AG04449 (cell line): ENCODE data around the gene PPM1M.

ENCODE experiments used
- CTCF ChIA-PET: fragments of 350-600 bp; formaldehyde crosslinking; extraction: SDS; loops from one replicate; lab custom pipeline; 2021; ENCODE audit warnings: antibody characterized with exemption; lab: Yijun Ruan, JAX
- POLR2A ChIA-PET: fragments of 400-600, 350-600 bp; formaldehyde crosslinking; extraction: SDS; loops from one replicate; lab custom pipeline; 2020; ENCODE audit warnings: antibody characterized with exemption, inconsistent platforms; lab: Yijun Ruan, JAX
- DNase-seq: peaks from one replicate; pipeline ENCODE4 v3.0.0-alpha.2; 2010; ENCODE audit warnings: low read depth, low spot score
- H3K4me3 ChIP-seq: 2 replicates; pipeline ENCODE4 v1.5.1; 2011; ENCODE audit warnings: low read depth, mild to moderate bottlenecking, control low read depth, low read length
- TF ChIP-seq, protein P1 (sequence below): IDR thresholded peaks from one replicate; pipeline ENCODE4 v1.5.1; 2011; ENCODE audit warnings: mild to moderate bottlenecking, moderate library complexity, low read length, control low read depth, inconsistent platforms; ENCODE audit not compliant: insufficient read depth; ENCODE audit errors: missing control alignments

PPM1M gene

DNA sequence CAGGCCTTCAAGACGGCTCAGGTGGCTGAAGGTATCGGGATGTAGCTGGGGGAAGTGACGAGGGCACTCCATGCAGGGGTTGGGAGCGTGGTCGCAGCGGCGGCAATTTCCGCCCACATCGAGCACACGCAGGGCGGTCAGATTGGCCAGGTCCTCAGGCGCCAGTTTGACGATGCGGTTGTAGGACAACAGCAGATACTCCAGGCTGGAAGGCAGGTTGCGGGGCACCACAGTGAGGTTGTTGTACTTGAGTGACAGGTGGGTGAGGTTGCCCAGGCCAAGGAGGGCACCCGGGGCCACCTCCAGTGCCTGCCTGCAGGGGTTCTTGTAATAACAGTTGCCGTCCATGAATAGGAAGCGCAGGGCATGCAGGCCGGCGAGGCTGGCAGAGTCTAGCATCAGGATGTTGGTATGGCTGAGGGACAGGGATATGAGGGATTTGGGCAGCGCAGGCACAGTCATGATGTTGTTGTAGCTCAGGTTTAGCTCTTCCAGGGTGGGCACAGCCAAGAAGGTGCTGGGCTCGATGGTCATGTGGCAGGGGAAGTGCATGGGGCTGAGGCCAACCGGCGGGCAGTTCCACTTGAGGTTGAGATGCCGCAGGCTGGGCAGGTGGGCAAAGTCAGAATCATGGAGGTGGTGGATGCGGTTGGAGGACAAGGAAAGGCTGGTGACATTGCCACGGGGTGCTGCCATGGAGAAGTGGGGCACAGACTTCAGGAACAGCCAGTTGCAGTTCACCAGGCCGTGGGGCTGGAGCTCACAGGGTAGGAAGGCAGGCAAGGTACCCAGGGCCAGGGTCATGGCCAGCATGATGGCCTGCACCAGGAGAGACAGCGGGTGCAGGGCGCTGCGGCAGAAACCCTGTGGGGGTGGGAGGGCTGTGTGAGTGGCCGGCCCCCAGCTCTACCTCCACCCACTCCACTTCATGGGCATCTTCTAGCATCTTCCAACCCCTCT, 21.8 kb upstream of the PPM1M start:
- POLR2A ChIA-PET: no interaction called here
- TF ChIP-seq, protein P1, sequence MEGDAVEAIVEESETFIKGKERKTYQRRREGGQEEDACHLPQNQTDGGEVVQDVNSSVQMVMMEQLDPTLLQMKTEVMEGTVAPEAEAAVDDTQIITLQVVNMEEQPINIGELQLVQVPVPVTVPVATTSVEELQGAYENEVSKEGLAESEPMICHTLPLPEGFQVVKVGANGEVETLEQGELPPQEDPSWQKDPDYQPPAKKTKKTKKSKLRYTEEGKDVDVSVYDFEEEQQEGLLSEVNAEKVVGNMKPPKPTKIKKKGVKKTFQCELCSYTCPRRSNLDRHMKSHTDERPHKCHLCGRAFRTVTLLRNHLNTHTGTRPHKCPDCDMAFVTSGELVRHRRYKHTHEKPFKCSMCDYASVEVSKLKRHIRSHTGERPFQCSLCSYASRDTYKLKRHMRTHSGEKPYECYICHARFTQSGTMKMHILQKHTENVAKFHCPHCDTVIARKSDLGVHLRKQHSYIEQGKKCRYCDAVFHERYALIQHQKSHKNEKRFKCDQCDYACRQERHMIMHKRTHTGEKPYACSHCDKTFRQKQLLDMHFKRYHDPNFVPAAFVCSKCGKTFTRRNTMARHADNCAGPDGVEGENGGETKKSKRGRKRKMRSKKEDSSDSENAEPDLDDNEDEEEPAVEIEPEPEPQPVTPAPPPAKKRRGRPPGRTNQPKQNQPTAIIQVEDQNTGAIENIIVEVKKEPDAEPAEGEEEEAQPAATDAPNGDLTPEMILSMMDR: no peak
- CTCF ChIA-PET: interaction anchor here (0.7 to 17.4 kb wide), 5 partner anchors 9 to 160 kb away, joined by 3 to 389 read pairs (median 219); partner anchors contain the start of gene TWF2
- no peak for DNase-seq
- no peak overlapping the region for H3K4me3 ChIP-seq

DNA sequence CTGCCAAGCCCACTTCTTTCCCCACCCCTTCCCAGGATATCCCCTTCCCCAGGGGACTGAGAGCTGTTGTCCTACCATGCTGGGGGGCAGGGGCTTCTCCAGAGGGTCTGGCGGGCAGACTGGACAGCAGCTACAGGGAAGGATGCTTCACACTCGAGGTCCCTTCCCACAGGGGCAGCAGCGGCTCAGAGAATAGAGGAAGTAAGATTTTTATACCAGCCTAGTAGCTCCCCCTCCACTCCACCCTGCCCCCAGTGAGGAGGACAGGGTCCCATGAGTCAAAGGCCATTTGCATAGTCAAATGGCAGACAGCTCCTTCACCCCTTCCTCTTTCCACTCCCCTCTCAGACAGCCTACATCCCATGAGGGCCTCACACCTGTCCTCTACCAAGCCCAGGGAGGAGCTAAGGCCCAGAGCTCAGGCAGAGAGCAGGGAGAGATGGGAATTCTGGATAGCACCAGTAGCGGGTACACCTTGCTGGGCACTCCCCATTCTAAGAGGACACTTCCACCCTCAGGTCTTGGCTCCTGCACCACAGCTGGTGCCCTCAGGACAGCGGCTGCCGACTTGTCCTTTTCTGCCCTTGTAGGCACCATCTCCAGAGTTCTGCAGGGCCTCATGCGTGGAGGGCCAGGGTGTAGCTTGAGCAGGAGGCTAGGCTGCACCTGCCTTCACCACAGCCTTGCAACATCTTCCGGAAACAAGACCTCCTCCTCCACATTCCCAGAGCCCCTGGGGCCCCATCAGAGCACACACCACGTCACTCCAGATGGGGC, 19.9 kb upstream of the PPM1M start, which contains the start of gene TLR9:
TSS of gene TLR9 (minus strand) at position 194 of the 777 bp plus-strand sequence. CDS start at position 78, 116 bp downstream.
- POLR2A ChIA-PET: no interaction called here
- H3K4me3 ChIP-seq: no peak within 1 kb of the TSS
- TF ChIP-seq, protein P1: no peak
- DNase-seq: no peak
- CTCF ChIA-PET: interaction anchor here (1.1 to 17.4 kb wide), 6 partner anchors 9 to 223 kb away, joined by 3 to 389 read pairs (median 114); partner anchors contain the start of gene TWF2

DNA sequence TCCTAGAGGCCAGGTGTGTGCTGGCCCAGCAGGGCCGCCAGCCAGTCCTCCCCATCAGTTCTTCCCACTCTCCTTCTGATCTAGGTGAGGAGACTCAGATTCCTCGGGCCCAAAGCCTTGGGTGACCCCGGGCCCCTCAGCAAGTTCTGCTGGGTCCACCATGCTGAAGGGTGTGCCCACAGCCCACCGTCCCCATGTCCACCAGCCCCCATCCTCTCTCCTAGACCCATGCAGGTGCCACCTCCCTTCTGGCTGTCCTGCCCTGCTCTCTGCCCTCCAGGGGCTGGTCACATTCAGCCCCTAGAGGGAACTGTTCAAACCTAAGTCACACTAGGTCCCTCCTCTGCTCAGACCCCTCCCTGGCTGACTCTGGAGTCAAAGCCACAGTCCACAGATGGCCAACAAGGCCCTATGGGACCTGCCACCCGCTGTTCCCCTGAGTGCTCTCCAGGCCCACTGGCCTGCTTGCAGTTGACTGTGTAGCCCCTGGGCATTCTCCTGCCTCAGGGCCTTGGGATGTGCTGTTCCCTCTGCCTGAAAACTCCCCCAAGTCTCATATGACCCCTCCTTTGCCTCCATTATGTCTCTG, 19.2 kb upstream of the PPM1M start:
- CTCF ChIA-PET: interaction anchor here (1.1 to 17.4 kb wide), 6 partner anchors 9 to 222 kb away, joined by 3 to 389 read pairs (median 10); partner anchors contain the start of gene TWF2
- H3K4me3 ChIP-seq: no peak overlapping the region
- TF ChIP-seq, protein P1: no peak
- DNase-seq: no peak
- POLR2A ChIA-PET: no interaction called here

DNA sequence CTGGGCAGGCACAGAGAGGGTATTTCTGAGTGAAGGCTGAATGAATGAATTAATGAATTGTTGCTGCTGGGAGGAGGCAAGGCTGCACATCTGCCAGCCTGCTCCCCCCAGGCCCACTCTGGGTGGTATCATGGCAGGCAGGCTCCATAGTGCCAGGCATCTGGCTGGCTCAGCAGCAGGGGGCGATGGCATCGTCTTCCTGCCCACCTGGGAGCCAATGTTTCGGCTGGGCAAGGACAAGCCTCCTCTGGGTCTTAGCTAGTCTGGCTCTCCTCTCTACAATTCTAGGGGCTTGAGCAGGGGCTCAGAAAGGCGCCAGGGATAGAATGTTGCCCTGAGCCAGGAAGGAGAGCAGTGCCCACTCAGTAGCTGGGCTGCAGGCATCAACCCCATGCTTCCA, 18.4 kb upstream of the PPM1M start:
- ChIA-PET CTCF (interaction anchor here (0.8 to 1.8 kb wide), 5 partner anchors 9 to 112 kb away, joined by 3 to 12 read pairs (median 4); no protein-coding TSS in a partner anchor), POLR2A (no interaction called here)
- DNase-seq: no peak
- H3K4me3 ChIP-seq: no peak overlapping the region
- TF ChIP-seq, protein P1: no peak

DNA sequence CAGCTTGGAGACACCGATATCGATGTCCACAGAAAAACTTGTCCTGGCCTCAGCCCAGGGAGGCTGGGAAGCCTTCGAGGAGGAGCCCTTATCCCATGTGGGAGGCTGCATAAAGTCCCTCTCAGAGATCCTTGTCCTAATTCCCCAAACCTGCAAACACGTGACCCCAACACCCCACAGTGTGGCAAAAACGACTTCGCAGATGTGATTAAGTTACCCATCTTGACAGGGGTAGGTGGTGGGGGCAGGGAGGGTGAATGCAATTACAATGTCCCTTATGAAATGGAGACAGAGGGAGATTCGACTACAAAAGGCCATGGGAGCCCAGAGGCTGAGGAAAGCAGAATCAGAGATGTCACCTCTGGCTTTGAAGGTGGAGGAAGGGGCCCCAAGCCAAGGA, 17.8 kb upstream of the PPM1M start:
- TF ChIP-seq, protein P1: no peak
- no peak for DNase-seq
- H3K4me3 ChIP-seq: no peak overlapping the region
- POLR2A ChIA-PET: no interaction called here
- CTCF ChIA-PET: interaction anchor here (0.8 to 1.8 kb wide), 4 partner anchors 10 to 111 kb away, joined by 3 to 12 read pairs (median 4); no protein-coding TSS in a partner anchor
